B cell (primary cell): ENCODE data around the gene ZNF597. TPM values are rescaled to one million over a fixed set of nuclear protein-coding genes. Genes with fewer than 3 reads are reported as not detected.
A peak's percentile ranks its signal among the peaks of the same experiment; 100 is the strongest.

Source experiments
- ATAC-seq: fragments of 200-7000 bp; cut with Tn5 transposase; one replicate; pipeline ENCODE4 v1.10.0; 2021; ENCODE audit warnings: low read depth, mild to moderate bottlenecking, moderate number of reproducible peaks, moderate library complexity
- CTCF ChIA-PET: fragments of 350-600 bp; sonication (Branson Sonifier 250); formaldehyde crosslinking; loops from one replicate; lab custom pipeline; 2021; ENCODE audit warnings: antibody characterized with exemption, inconsistent platforms; lab: Charles Lee
- POLR2A ChIA-PET: fragments of 350-600 bp; sonication (Branson Sonifier 250); formaldehyde crosslinking; loops from one replicate; lab custom pipeline; 2021; ENCODE audit warnings: antibody characterized with exemption; lab: Charles Lee
- DNase-seq: peaks from one replicate; pipeline ENCODE4 v3.0.0; 2013
- H2AFZ ChIP-seq: 2 replicates; pipeline ENCODE4 v1.6.1; 2012; ENCODE audit warnings: mild to moderate bottlenecking, low read depth, low read length; ENCODE audit not compliant: insufficient read depth, poor library complexity, severe bottlenecking
- H3K27ac ChIP-seq, 2 donors: 1 replicate in 1 of 2; 2 replicates in 1 of 2; pipeline ENCODE4 v1.5.1; 2012 to 2013; ENCODE audit warnings: low read length in 2 of 2, mild to moderate bottlenecking in 2 of 2, moderate library complexity in 1 of 2
- H3K27me3 ChIP-seq, 4 experiments: fragments of 200-600 bp in 1 of 4; sonication (generic) in 1 of 4; replicated peaks in 1 of 4; 1 replicate in 2 of 4; 2 replicates in 2 of 4; pipeline versions ENCODE4 v1.6.1 to v1.7.0; 2013 to 2016; ENCODE audit warnings: low read length in 3 of 4, mild to moderate bottlenecking in 2 of 4, mixed read lengths in 1 of 4, moderate library complexity in 1 of 4; ENCODE audit not compliant: insufficient read depth in 4 of 4, control insufficient read depth in 3 of 4; ENCODE audit errors: control extremely low read depth in 1 of 4
- H3K36me3 ChIP-seq, 2 experiments: replicated peaks in 1 of 2; 1 replicate in 1 of 2; 2 replicates in 1 of 2; pipeline versions ENCODE4 v1.6.1 to v1.7.1; 2013; ENCODE audit warnings: low read length in 1 of 2; ENCODE audit not compliant: insufficient read depth in 2 of 2, control insufficient read depth in 1 of 2; ENCODE audit errors: control extremely low read depth in 1 of 2, extremely low read depth in 1 of 2
- H3K4me1 ChIP-seq, 2 donors: fragments of 200-600 bp in 1 of 2; sonication (generic) in 1 of 2; 1 replicate in 1 of 2; 2 replicates in 1 of 2; pipeline versions ENCODE4 v1.5.1 to v1.6.1; 2013 to 2017; ENCODE audit warnings: low read length in 2 of 2; ENCODE audit not compliant: control insufficient read depth in 2 of 2, insufficient read depth in 2 of 2
- H3K4me2 ChIP-seq: replicated peaks from 2 replicates; pipeline ENCODE3; 2012; ENCODE audit warnings: mild to moderate bottlenecking, low read depth, low read length; ENCODE audit not compliant: poor library complexity, severe bottlenecking
- H3K4me3 ChIP-seq, 5 experiments: fragments of 200-600 bp in 1 of 5; sonication (generic) in 1 of 5; 1 replicate in 3 of 5; 2 replicates in 2 of 5; pipeline versions ENCODE4 v1.5.1 to v1.7.0; 2011 to 2016; ENCODE audit warnings: low read length in 4 of 5, mild to moderate bottlenecking in 4 of 5, low read depth in 2 of 5, control low read depth in 1 of 5, moderate library complexity in 1 of 5; ENCODE audit not compliant: insufficient read depth in 1 of 5; ENCODE audit errors: control extremely low read depth in 1 of 5, extremely low read depth in 1 of 5
- H3K79me2 ChIP-seq: fragments of 200-600 bp; sonication (generic); one replicate; pipeline ENCODE4 v1.6.0; 2016; ENCODE audit warnings: low read length; ENCODE audit not compliant: control insufficient read depth, insufficient read depth
- H3K9ac ChIP-seq: fragments of 200-600 bp; sonication (generic); 2 replicates; pipeline ENCODE4 v1.6.1; 2017; ENCODE audit warnings: mild to moderate bottlenecking, low read length, moderate library complexity
- H3K9me3 ChIP-seq, 3 donors: one replicate each; pipeline versions ENCODE4 v1.6.1 to v1.7.1; 2013; ENCODE audit warnings: low read length in 2 of 3; ENCODE audit not compliant: control insufficient read depth in 2 of 3, insufficient read depth in 1 of 3; ENCODE audit errors: control extremely low read depth in 1 of 3
- H4K20me1 ChIP-seq: 2 replicates; pipeline ENCODE4 v1.6.0; 2012; ENCODE audit warnings: mild to moderate bottlenecking, low read length; ENCODE audit not compliant: insufficient read depth, control insufficient read depth, poor library complexity, severe bottlenecking
- H3K27ac Mint-ChIP-seq: one replicate; pipeline ENCODE4 v1.8.0; 2021; ENCODE audit warnings: mixed read lengths
- H3K27me3 Mint-ChIP-seq: one replicate; pipeline ENCODE4 v1.8.0; 2021; ENCODE audit warnings: mixed read lengths
- H3K4me1 Mint-ChIP-seq: one replicate; pipeline ENCODE4 v1.8.0; 2021; ENCODE audit warnings: mixed read lengths
- H3K4me3 Mint-ChIP-seq: one replicate; pipeline ENCODE4 v1.8.0; 2021; ENCODE audit warnings: mixed read lengths
- H3K9me3 Mint-ChIP-seq: one replicate; pipeline ENCODE4 v1.8.0; 2022; ENCODE audit warnings: mixed read lengths; ENCODE audit not compliant: insufficient read depth
- CTCF ChIP-seq: fragments of 200-600 bp; IDR thresholded peaks from one replicate; pipeline ENCODE4 v1.8.0; 2022; ENCODE audit warnings: antibody characterized with exemption, mild to moderate bottlenecking
- EZH2 ChIP-seq: IDR thresholded peaks from 2 replicates; pipeline ENCODE4 v1.6.1; 2012; ENCODE audit warnings: borderline replicate concordance, low read depth, mild to moderate bottlenecking, moderate library complexity, low read length; ENCODE audit not compliant: insufficient read depth, poor library complexity, severe bottlenecking
- WGBS: methylation state at CpG from one replicate; pipeline ENCODE4 v1.1.5; 2013; ENCODE audit warnings: missing lambda C conversion rate; ENCODE audit not compliant: insufficient coverage; 5-methylcytosine and 5-hydroxymethylcytosine counted together
- intact Hi-C: fragments of 100-400 bp; cut with micrococcal nuclease; formaldehyde crosslinking; loops from one replicate; pipeline ENCODE4 v1.10.0; 2022
- polyA plus RNA-seq: library from polyadenylated mRNA; depleted of rRNA; stranded (reverse); fragments of >200 nt; gene quantifications from 2 replicates; pipeline ENCODE4 v1.2.3, GENCODE V29; 2012
- total RNA-seq, 2 donors: library from RNA; stranded (reverse); fragments of 120-200 nt in 1 of 2; gene quantifications; 1 replicate in 1 of 2; 2 replicates in 1 of 2; pipeline versions ENCODE4 v1.2.3 to v1.2.4, GENCODE V29; 2013 to 2022

The ZNF597 gene
- total and polyA plus RNA-seq, 2 donors (not counting 1 experiment from before 2014, with no cell fraction given), result 1.3 to 5.0 TPM

- Histone ChIP-seq H3K9ac (peak overlapping the region; percentile 80), H2AFZ (peak overlapping the region; percentile 79), H3K79me2 (peaks cover 46% of the 10 kb centered on the region), H3K36me3 (peaks cover 0 to 22% of the 10 kb centered on the region in 2 experiments), H3K4me2 (peak overlapping the region; percentile 82), H3K27me3 (no peaks in the 10 kb centered on the region), H3K4me1 (peaks cover 11% of the 10 kb centered on the region in 2 donors), H3K4me3 (peak overlapping the region; percentile 53 to 79 (median 62)), H3K27ac (peak overlapping the region; percentile 34 to 83), H3K9me3 (peaks cover 1 to 16% (median 7%) of the 10 kb centered on the region in 3 donors), H4K20me1 (no peaks in the 10 kb centered on the region)
- Mint-ChIP-seq H3K27me3 (peaks cover 3% of the 10 kb centered on the region), H3K9me3 (peaks cover 5% of the 10 kb centered on the region), H3K27ac (peak overlapping the region; percentile 91), H3K4me1 (peaks cover 21% of the 10 kb centered on the region), H3K4me3 (peak overlapping the region; percentile 95)
- ATAC-seq, result no peak
- WGBS, result 57% methylated on average over 3 of the region's 10 CpGs
- TF ChIP-seq EZH2 (no peak), CTCF (no peak)
- POLR2A ChIA-PET, result interaction anchor here (0.6 to 1.4 kb wide), 3 partner anchors 13 to 433 kb away, joined by 3 to 7 read pairs (median 4); partner anchors contain the start of genes ZNF174 and ZSCAN32
- CTCF ChIA-PET, result interaction anchor here (1.3 kb wide), 1 partner anchor 43 kb away, joined by 4 read pairs; the partner anchor contains the start of genes ZNF174 and ZSCAN32
- DNase-seq, result no peak
- intact Hi-C loops, result no loop called here
These were observed 706 bp upstream of the ZNF597 start for GRCh38 chr16:3444032-3444388.

GRCh38 chr16:3439637-3440036 is 3.7 kb downstream of the ZNF597 start:
- no peak overlapping the region for H3K27ac Mint-ChIP-seq
- no peak for DNase-seq
- Histone ChIP-seq H2AFZ (no peak overlapping the region), H3K4me1 (peaks cover 7% of the 10 kb centered on the region in 2 donors), H3K4me3 (no peak overlapping the region), H3K9ac (no peak overlapping the region), H3K79me2 (peaks cover 37% of the 10 kb centered on the region), H3K27me3 (peaks cover 0 to 6% (median 0%) of the 10 kb centered on the region in 4 experiments), H3K36me3 (peaks cover 0 to 23% of the 10 kb centered on the region in 2 experiments), H3K9me3 (peaks cover 1 to 19% (median 11%) of the 10 kb centered on the region in 3 donors), H3K27ac (no peak overlapping the region), H3K4me2 (no peak overlapping the region), H4K20me1 (no peaks in the 10 kb centered on the region)
- peaks cover 18% of the 10 kb centered on the region for H3K4me1 Mint-ChIP-seq
- H3K4me3 Mint-ChIP-seq, result no peak overlapping the region
- peaks cover 5% of the 10 kb centered on the region for H3K9me3 Mint-ChIP-seq
- H3K27me3 Mint-ChIP-seq, result peaks cover 8% of the 10 kb centered on the region
- TF ChIP-seq EZH2 (no peak), CTCF (no peak)
- CTCF ChIA-PET, result no interaction called here
- intact Hi-C loops, result no loop called here
- POLR2A ChIA-PET, result no interaction called here
- no peak for ATAC-seq
- WGBS, result no CpG with 5 or more reads among the region's 4 CpGs
